Spleen (tissue), 7 donors: ENCODE measurements around the gene LSAMP.

ENCODE experiments used
- CTCF ChIP-seq, 11 experiments: fragments of 200-600 bp in 7 of 11; fragments of 450-650 bp in 4 of 11; sonication (generic) in 4 of 11; IDR thresholded peaks in 8 of 11; conservative IDR thresholded peaks in 3 of 11; 1 replicate in 7 of 11; 2 replicates in 4 of 11; pipeline versions ENCODE4 v1.4.0 to v1.8.0; 2016 to 2021; ENCODE audit warnings: antibody characterized with exemption in 11 of 11, inconsistent platforms in 4 of 11, mild to moderate bottlenecking in 1 of 11
- POLR2AphosphoS5 ChIP-seq, 3 donors: sonication (generic); formaldehyde crosslinking; IDR thresholded peaks; one replicate each; pipeline ENCODE4 v1.5.1; 2017; ENCODE audit warnings: antibody characterized with exemption in 3 of 3
- donor health status: DM: no; HTN: no; CAD: no; lungs with moderate emphysema.
- donor health status: DM: no; HTN: no; CAD: no.
- donor health status: DM: no; HTN: no; CAD: no.

DNA sequence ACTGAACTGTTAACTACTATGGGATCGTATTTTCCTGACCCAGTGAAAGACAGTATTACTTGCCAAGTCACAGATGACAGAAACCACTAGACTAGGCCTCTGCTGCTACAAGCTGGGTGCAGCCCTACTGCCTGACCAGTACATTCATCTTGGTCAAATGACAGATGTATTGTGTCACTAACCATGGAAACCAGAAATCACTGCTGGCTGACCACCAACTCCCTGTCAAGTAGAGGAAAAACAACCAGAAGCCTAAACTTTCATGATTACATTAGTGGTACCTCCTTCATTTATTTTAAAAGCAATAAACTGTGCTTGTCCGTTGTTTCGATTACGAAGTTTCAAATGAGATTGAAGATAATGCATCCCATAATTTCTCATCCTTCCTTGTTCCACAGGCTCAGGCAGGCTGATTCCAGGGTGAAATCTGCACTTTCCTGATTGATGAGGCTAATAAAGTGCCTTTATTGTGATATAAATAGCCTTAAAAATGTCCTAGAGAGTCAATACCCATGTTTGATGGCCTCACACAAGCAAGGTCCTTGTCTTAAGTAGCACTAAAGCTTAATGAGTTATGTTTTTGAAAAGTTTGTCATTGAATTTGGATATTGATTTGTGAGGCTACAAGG lies 309.7 kb downstream of the LSAMP start:
- TF ChIP-seq CTCF (IDR thresholded peaks at IDR 0.05 in 8 of 11, conservative IDR thresholded peaks at IDR 0.05 in 3 of 11) (no peak), POLR2AphosphoS5 (IDR thresholded peaks at IDR 0.05) (no peak)
